Muscle layer of duodenum (tissue), 2 donors: ENCODE results near the gene TSC22D3.
A peak's percentile ranks its signal among the peaks of the same experiment; 100 is the strongest.

Source experiments
- H3K27ac ChIP-seq: one replicate; pipeline ENCODE4 v1.7.0; 2013; ENCODE audit warnings: mild to moderate bottlenecking, low read length
- H3K27me3 ChIP-seq: one replicate; pipeline ENCODE4 v1.7.0; 2013; ENCODE audit warnings: low read depth, mild to moderate bottlenecking, control low read depth, low read length
- H3K36me3 ChIP-seq, 2 donors: one replicate each; pipeline ENCODE4 v1.7.0; 2013; ENCODE audit warnings: low read length in 2 of 2, control low read depth in 1 of 2, mild to moderate bottlenecking in 1 of 2; ENCODE audit not compliant: insufficient read depth in 2 of 2, control insufficient read depth in 1 of 2
- H3K4me1 ChIP-seq, 2 donors: one replicate each; pipeline ENCODE4 v1.7.0; 2013; ENCODE audit warnings: low read length in 2 of 2, mild to moderate bottlenecking in 2 of 2, control low read depth in 1 of 2, moderate library complexity in 1 of 2; ENCODE audit not compliant: insufficient read depth in 2 of 2, control insufficient read depth in 1 of 2
- H3K4me3 ChIP-seq, 2 donors: one replicate each; pipeline ENCODE4 v1.7.0; 2013; ENCODE audit warnings: low read length in 2 of 2, low read depth in 1 of 2, mild to moderate bottlenecking in 1 of 2
- H3K9me3 ChIP-seq, 2 donors: one replicate each; pipeline ENCODE4 v1.7.0; 2013; ENCODE audit warnings: low read length in 2 of 2, control low read depth in 1 of 2, mild to moderate bottlenecking in 1 of 2; ENCODE audit not compliant: control insufficient read depth in 1 of 2
- donor health status: healthy.

Gene TSC22D3

DNA sequence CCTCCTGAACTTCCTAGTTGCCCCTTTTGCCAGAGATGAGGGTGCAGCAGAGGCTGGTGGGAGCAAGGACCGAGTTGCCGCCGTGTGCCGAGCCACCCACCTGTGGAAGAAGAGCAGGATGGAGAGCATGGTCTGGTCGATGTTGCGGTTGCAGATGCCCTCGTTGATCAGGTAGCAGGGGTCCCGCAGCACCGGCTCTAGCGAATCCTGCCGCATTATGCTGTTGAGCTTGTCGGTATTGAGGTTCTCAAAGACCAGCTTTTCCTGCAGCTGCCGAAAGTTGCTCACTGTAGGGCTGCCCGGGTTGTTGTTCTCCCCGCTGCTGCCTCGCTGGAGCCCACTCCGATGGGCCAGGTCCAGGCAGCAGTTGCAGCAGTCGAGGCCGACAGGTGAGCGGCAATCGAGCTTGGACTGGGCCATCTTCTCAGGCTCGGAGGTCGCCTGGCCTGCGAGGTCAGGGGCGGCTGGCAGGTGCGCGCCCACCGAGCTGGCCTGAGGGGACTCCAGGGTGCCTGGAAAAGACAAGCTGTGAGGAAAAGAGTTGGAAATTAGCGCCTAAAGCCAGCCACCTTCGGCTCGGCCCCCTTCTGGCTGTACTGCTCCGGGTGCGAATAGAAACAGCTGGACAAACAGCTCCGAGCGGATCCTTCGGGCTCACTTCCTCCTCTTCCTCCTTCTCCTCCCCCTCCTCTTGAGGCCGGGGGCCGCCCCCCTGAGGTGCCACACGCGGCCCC, 420 bp downstream of the TSC22D3 start:
- Histone ChIP-seq H3K27ac (no peak overlapping the region), H3K36me3 (no peaks in the 10 kb centered on the region), H3K4me1 (peaks cover 0 to 15% of the 10 kb centered on the region in 2 donors), H3K4me3 (peak overlapping the region; percentile 60 to 70), H3K9me3 (no peaks in the 10 kb centered on the region), H3K27me3 (no peaks in the 10 kb centered on the region)

GRCh38 chrX:107773906-107774435, 1.6 kb downstream of the TSC22D3 start:
- H3K27ac ChIP-seq = no peak overlapping the region
- H3K4me1 ChIP-seq = peaks cover 0 to 15% of the 10 kb centered on the region in 2 donors
- no peaks in the 10 kb centered on the region for H3K9me3 ChIP-seq
- peak overlapping the region; percentile 60 to 70 for H3K4me3 ChIP-seq
- no peaks in the 10 kb centered on the region for H3K36me3 ChIP-seq
- no peaks in the 10 kb centered on the region for H3K27me3 ChIP-seq

DNA sequence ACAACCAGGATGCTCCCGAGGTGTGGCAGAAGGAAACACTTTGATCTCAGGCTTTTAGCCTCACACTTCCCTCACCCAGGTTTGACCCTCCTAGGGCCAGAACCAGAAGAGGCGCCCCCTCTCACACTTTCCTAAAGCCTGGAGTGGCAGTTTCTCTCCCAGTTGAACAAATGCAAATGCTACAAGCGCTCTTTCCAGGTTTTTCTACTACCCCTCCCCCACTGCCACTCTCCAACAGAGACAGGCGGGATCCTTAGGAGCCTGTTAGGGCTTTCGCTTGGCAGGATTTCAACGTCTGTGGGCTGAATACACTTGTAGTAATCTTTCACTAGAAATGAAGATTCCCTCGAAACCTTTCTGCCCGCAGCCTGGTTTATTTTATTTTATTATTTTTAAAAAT, 2.4 kb downstream of the TSC22D3 start:
- Histone ChIP-seq H3K4me1 (peaks cover 0 to 15% of the 10 kb centered on the region in 2 donors), H3K36me3 (no peaks in the 10 kb centered on the region), H3K4me3 (no peak overlapping the region), H3K9me3 (no peaks in the 10 kb centered on the region), H3K27ac (no peak overlapping the region), H3K27me3 (no peaks in the 10 kb centered on the region)

DNA sequence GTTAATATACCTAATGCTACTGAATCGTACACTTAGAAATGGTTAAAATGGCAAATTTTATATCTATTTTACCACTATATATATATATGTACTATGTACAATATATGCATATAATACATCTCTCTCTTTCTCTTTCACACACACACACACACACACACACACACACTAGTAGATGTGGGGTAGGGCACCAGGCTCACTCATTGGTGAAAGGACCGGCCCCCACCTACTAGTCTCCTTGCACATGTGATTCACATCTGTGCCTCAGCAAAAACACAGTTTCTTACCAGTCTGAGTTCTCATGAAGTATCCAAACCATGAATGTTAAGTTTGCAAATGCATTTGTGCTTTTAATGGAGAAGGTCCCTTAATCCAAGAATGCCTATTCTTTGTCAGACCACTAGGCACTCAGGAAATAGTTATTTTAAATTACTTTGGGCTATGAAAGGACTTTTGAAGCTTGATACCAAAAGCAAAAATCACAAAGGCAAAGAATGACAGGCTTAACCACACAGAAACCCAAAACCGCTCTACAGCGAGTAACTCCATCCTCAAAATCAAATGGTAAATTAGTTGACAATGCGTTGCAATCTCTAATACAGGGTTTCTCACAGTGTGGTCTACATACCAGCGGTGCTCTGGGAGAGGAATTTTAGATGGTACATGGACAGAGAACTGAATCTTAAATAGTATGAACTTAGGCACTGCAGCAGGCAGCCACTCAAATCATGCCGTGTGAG, 5.8 kb downstream of the TSC22D3 start:
- H3K27ac ChIP-seq = no peak overlapping the region
- no peaks in the 10 kb centered on the region for H3K9me3 ChIP-seq
- no peaks in the 10 kb centered on the region for H3K27me3 ChIP-seq
- H3K4me3 ChIP-seq = no peak overlapping the region
- H3K4me1 ChIP-seq = peaks cover 0 to 13% of the 10 kb centered on the region in 2 donors
- H3K36me3 ChIP-seq = no peaks in the 10 kb centered on the region

DNA sequence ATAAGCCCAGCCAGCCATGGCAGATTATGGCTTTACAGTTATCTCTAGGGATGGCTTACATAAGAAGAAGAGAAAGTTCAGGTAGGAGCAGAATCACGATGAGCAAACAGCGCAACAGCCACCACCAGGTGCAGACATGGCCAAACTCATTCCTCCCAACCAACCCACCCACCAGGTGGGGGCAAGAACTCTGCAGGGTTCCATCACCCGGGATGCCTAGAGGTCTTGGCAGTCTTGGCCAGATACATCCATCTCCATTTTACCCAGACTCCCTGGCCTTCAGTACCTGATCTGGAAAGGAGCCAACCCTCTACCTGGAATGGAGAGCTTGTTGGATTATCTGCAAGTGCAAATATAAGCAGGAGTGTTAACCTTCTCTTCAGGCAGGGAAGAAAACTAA, 7.5 kb downstream of the TSC22D3 start:
- H3K27me3 ChIP-seq = no peaks in the 10 kb centered on the region
- no peak overlapping the region for H3K4me3 ChIP-seq
- H3K9me3 ChIP-seq = no peaks in the 10 kb centered on the region
- peaks cover 0 to 5% of the 10 kb centered on the region in 2 donors for H3K4me1 ChIP-seq
- H3K27ac ChIP-seq = no peak overlapping the region
- H3K36me3 ChIP-seq = no peaks in the 10 kb centered on the region

DNA sequence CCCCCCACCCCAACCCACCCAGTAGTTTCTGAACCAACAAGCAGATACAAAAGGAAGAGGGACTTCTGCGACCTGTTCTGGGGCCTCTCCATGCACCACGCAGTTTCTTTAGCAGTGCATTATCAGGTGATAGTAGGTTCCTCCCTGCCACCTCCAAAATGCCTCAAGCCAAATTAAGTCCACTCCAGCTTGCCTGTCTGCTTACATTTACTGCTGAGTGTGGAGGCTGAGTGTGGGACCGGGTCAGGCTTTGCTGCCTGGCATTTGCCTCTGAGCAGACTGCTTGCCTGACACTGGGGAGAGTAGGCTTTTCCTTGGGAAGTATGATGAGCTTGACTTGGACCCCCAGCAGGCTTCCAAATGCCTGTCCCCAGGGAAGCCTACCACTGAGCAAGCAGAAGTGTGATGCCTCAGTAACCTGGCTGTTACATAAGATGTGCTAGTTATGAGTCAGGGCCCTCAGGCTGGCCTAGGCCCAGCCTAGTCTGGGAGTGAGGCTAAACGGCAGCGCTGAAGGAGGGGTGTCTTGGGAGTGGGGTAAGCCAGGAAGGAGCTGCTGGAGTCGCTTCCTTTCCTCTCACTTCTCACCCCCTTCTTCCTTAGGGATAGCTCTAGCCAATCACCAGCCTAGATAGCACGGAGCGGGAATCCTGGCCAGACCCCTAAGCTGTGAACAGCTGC, 9.0 kb downstream of the TSC22D3 start:
- Histone ChIP-seq H3K9me3 (no peaks in the 10 kb centered on the region), H3K4me1 (peaks cover 0 to 5% of the 10 kb centered on the region in 2 donors), H3K27ac (no peak overlapping the region), H3K4me3 (no peak overlapping the region), H3K27me3 (no peaks in the 10 kb centered on the region), H3K36me3 (no peaks in the 10 kb centered on the region)

DNA sequence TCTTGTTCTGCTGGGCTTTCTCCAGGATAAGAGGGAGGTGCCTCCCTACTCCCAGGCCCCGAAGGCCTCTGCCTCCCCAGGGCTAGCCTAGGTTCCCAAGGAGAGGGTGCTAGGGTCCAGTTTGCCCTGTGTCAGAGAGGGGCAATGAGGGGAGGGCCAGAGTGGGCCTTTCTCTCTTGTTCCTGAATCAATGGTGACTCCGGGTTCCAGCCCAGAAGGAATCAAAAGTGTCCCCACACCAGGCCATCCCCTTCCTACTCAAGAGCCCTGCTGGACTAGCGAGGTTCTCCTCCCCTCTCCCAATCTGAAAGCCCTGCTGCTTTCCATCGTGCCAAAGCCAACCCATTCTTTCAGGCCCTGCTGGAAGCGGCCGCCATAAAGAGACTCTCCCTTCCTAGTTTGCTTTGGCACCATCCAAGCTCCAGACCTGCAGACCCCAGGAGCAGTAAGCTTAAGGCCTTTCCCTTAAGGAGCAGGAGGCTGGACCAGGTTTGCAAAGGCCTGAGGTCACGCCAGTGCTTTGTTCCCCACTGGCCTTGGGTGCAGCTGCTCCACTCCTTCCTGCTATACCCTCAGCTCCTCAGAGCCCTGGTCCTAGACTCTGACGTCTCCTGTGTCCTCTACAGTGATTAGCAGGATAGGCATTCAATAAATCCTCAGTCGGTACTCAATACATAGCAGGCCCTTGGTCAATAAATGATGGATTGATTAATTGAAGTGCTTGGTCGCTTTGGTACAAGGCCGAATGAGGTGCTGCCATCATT, 10.6 kb downstream of the TSC22D3 start:
- Histone ChIP-seq H3K27ac (no peak overlapping the region), H3K9me3 (no peaks in the 10 kb centered on the region), H3K4me3 (no peak overlapping the region), H3K27me3 (no peaks in the 10 kb centered on the region), H3K36me3 (no peaks in the 10 kb centered on the region), H3K4me1 (peaks cover 0 to 5% of the 10 kb centered on the region in 2 donors)

GRCh38 chrX:107763647-107764046, 11.9 kb downstream of the TSC22D3 start:
- Histone ChIP-seq H3K27ac (no peak overlapping the region), H3K4me3 (no peak overlapping the region), H3K4me1 (peaks cover 0 to 5% of the 10 kb centered on the region in 2 donors), H3K9me3 (no peaks in the 10 kb centered on the region), H3K36me3 (no peaks in the 10 kb centered on the region), H3K27me3 (no peaks in the 10 kb centered on the region)

DNA sequence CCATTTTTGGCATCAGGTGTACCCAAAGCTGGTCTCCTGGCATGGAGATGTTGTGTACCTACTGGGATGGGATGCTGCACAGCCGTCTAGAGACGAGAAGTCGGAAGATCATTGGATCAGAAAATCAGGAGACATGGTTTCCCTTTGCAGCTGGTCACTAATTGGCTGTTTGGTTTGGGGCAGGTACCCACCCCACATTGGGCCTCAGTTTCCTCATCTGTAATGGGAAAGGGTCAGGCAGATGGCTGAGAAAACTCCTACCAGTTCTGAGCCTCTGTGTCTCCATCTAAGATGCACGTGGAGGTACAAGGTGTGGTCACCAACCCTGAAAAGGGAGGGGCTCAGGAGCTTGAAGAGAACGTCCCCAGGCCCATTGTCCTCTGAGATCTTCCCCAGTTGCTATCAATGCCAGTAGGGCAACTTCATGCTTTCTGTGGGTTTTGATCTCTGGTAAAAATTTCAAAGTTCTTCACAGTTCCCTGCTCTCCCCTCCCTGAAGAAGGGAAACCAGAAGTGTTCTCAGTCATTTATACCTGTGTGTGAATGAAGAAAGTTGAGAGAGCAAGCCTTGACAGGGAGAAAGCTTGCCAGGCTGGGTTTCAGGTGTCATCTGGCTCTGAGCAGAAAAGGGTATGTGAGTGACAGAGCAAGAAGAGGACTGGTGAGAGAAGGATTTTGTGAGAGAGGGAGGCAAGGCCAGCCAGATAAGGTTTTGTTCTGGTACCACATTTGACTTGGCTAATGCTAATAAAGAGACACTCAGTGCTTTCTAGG, 15.1 kb downstream of the TSC22D3 start:
- Histone ChIP-seq H3K27ac (no peak overlapping the region), H3K36me3 (no peaks in the 10 kb centered on the region), H3K4me1 (no peaks in the 10 kb centered on the region), H3K9me3 (no peaks in the 10 kb centered on the region), H3K4me3 (no peak overlapping the region), H3K27me3 (no peaks in the 10 kb centered on the region)

DNA sequence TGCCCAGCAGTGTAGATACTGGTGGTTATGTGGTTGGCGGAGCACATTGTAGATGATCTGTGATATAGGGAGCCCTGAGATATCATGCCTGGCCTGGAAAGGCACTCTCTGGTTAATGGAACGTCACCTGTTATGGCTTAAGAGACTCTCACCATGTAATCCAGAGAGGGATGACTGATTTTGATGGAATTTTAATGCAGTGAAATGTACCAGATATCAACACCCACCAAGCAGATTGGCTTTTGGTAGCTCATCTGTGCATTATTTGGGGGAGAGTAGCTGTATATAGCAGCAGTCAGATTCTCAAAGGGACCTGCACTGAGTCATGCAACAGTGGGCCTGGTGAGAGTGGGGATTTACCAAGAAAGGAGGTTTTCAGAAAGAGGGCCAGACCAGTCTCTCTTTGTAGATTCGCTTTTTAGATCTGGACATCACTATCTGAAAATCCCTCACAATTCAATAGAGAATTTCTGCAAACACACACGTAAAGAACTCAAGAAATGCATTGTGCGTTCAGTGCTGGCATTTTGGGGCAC, 17.3 kb downstream of the TSC22D3 start:
- H3K27ac ChIP-seq = no peak overlapping the region
- no peaks in the 10 kb centered on the region for H3K9me3 ChIP-seq
- H3K27me3 ChIP-seq = no peaks in the 10 kb centered on the region
- no peaks in the 10 kb centered on the region for H3K4me1 ChIP-seq
- H3K4me3 ChIP-seq = no peak overlapping the region
- no peaks in the 10 kb centered on the region for H3K36me3 ChIP-seq
